Measurements from ENCODE around the gene GNA12.

The GNA12 gene, protein sequence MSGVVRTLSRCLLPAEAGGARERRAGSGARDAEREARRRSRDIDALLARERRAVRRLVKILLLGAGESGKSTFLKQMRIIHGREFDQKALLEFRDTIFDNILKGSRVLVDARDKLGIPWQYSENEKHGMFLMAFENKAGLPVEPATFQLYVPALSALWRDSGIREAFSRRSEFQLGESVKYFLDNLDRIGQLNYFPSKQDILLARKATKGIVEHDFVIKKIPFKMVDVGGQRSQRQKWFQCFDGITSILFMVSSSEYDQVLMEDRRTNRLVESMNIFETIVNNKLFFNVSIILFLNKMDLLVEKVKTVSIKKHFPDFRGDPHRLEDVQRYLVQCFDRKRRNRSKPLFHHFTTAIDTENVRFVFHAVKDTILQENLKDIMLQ

DNA sequence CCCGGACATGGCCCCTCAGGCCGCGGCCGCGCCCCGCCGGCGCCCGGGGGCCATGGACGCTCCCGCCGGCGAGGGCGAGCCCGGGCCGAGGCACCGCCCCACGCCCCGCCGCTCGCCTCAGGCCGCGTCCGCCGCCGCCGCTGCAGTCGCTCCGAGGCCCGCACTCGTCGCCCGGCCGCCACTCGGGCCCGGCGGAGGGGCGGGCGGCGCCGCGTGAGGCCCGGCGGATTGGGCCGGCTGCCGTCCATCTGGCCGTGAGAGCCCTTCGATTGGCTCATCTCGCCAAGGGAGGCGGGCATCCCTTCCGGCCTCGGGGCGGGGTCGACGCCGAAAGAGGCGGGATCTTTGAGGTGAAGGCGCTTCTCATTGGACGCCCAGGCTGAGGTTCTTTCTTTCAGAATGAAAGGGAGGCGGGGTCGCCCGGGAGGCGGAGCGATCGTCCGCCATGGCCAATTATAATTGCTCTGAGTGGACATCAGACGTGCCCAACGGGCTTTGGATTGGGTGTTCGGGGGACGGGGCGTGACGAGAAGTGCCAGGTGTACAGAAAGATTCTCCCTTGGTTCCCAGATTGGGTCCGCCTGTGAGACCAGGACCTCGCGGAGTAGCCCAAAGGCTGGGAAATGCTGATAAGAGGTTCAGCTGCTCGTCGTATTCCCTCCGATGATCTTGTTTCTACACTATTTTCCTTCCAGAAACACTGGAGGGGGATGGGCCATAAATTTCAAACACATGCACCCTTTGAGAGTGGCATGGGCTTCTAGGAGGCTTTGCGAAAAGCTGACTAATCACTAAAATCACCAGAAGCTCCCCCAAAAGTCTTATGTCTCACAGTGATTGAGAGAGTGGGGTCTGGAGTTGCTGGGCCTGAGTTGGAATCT lies at the start of gene GNA12:
GNA12 (minus strand) TSS at position 156 of the 881 bp plus-strand sequence; CDS start at position 9, 147 bp downstream.
- DNase-seq: peak; percentile 96

DNA sequence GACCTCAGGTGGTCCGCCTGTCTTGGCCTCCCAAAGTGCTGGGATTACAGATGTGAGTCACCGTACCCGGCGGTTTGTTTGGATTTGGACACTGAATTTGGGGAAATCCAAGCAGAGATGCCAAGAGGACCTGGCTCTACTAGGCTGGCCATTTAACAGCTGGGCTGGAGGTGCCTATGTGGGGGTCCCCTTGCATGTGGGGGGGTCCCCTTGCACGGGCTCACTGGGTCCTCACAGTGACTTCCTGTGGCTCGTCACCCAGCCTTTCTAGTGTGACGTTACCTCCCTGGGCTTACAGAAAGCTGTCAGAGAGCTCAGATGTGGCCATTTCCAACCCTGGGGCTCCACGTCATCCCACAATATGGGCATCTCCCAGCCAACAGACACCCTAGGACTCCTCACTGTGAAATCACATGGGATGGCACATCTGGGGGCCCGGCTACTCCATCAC lies 49.3 kb upstream of the GNA12 start:
- DNase-seq: no peak

DNA sequence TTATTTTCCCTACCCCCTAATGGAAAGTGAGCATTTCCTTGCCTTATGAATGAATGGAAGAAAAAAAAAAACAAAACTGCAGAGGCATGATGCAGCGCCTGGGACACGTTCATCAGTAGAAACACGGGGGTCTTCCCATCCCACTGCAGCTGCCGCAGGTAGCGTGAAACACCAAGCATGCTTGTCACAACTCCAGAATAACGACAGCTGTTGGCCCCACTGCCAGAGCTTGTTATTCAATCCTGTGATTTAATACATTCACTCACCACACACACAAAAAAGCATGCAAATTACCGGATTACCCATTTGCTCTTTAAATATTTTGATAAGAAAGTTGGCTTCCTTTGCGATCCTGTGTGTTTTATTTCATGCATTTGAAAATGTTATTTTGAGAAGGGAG lies 48.4 kb upstream of the GNA12 start:
- DNase-seq: no peak

DNA sequence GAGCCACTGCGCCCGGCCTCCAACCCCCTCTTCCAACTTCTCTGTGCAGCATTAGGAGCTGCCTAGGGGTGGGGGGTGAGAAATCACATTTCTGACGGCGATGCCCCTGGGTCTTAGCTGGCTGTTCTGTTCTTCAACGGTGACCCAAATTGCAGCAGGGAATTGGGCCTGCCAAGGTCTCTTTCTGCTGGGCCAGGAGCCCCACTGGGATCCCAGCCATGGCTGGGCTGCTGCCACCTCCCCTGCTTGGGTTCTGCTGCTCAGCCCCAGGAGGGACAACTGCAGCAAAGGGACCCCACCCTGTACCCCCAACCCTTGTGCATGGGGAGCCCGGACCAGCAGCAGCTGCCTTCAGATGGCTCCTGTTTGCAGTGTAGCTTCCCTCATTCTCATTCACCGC lies 43.7 kb upstream of the GNA12 start:
- DNase-seq: no peak

DNA sequence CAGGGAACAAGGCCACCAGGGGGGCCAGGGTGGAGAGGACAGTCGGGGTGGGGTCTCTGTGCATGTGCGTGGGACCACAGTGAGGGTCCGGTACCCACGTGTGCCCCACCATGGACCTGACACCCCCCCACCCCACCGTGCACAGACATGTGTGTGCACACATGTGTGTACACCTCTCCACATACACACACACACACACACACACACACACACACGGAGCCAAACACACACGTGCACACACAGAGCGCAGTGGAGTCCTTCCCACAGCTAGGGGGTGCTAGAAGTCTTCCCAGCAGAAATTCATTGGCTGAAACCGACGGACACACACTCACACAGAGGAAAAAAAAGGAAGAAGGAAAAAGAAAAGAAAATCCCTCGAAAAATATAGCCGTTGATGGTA lies 42.8 kb upstream of the GNA12 start:
- peak; percentile 72 for DNase-seq

DNA sequence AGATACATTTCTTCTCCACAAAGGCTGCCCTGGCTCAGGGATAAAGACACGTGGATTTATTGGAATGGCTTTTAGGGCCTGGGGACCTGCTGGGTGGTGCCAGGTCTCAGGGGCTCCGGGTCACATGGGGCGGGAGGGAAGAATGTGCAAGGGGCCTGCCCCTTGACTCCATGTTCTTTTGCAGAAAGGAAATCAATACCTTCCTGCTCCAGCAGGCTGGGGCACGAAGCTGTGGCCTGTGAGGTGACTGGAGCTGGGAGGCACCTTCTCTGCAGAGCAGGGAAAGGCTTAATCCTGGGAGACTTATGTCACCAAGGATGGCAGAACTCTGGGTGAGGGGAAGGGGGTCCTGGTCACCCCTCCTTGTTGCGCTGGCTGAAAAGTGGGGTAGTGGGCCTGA lies 42.3 kb upstream of the GNA12 start:
- DNase-seq: no peak

DNA sequence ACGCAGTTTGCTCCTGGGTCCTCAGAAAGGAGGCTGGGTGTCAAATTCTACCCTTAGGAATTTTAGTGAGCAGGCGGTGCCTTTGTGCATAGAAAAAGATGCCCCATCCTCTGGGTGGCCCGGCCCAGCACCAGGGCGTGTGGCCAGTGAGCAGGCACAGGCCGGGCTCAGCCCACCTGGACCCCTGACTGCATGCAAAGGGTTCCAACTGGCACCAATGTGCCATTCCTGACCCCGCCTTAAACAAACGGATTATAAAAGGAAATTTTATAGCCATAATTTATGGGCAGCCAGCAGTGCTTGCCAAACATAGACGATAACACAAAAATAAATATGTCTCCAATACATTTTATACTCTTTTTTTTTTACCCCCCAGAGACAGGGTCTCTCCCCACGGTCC lies 40.1 kb upstream of the GNA12 start:
- DNase-seq: no peak

DNA sequence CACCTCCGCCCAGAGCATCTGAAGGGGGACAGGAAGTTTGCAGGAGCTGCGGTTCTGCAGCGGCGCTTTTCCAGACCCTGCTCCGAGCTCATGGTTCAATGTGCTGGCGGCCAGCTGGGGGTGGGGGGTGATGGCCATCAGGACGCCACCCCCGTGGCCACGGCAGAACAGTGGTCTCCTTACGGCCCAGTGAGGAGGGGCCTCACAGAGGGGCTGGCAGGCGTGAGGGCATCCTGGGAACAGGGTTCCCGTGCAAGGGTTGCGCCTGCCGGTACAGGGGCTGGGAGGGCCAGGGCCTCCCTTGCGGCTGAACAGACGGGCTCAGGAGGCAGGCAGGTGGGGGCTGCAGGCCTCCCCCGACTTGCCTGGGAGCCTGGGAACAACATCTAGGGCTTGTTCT lies 39.0 kb upstream of the GNA12 start:
- no peak for DNase-seq

DNA sequence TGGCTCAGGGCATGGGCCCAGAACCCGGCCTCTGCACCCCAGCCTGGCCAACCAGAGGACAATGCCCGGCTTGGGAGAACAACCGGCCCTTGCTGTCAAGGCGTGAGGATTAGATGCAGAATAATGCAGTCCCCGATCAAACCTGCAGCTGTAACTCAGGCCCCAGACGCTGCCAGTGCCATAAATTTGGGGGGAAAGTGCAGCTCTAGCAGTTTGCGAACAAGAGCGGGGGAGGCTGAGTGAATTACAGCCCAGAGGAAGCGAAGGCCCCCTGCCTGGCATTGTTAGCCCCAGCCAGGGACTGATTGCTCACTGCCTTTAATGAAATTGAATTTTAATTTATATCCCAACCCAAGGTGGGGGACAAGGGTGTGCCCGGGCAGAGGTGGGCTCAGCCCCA lies 38.0 kb upstream of the GNA12 start:
- DNase-seq: no peak

DNA sequence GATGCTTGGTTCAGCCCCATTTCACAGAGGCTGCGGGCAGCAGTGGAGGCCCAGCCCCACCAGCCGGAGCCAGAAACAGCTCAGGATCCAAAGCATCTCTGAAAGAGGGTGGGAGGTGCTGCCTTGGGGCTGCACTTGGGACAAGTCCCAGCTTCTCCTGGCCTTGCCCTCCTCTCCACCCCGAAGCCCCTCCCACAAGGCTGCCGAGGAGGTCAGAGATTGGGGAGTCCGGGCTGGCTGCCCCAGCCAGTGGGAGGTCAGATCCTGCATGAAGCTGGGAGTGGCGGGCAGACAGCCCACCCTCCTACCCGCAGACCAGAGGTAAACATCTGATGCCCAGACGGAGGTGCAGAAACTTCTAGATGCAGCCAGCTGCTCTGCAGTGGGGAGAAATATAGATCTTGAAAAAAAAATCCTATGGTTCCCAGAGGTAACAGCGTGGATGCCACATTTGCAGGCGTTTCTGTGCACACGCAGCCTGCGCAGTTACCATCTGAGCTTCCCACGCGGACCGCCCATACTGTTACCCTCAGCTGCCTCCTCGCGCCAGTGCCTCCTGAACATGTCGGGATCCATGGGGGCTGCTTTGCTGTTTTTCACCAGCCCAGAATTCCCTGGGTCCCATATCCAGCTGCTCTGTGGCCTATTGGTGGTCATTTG lies 36.9 kb upstream of the GNA12 start:
- DNase-seq: no peak

DNA sequence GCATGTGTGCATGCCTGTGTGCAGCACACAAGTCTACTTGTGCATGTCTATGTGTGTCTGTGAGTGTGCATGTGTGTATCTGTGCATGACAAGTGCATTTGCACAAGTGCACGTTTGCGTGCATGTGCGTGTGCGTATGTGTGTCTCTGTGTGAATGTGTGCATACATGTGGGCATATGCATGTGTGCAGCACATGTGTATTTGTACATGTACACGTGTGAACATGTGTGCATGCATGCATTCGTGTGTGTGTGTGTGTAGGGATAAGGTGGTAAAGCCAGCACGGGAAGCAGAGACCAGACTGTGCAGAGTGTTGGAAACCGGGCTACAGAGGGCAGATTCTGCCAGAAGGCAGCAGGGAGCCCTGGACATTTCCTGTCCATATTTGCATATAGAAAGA lies 35.9 kb upstream of the GNA12 start:
- no peak for DNase-seq

DNA sequence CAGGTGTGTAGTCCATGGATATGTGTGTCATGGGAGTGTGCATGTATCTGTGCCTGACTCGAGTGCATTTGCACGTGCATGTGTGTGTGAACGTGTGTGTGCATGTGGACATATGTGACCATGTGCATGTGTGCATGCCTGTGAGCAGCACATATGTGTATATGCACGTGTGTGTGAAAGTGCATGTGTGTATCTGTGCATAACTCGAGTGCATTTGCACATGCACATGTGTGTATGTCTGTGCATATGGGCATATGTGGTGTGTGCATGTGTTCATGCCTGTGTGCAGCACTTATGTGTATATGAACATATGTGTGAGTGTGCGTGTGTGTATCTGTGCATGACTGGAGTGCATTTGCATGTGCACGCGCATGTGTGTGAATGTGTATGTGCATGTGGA lies 35.2 kb upstream of the GNA12 start:
- DNase-seq: no peak

DNA sequence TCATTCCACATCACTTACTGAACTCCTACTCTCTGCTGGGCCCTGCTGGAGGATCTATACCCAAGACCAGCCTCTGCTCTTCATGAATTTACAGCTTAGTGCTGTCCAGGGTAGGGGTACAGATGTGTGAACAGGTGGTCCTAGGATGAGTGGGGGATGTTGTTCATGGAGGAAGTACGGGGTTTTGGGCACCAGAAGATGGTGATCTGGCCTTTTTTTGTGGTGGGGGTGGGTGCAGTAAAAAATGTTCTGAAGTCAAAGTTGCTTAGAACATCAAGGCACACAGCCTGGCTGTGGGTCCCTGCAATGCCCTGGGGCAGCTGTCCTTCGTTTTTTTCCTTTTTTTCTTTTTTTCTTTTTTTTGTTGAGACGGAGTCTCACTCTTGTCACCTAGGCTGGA lies 34.2 kb upstream of the GNA12 start:
- DNase-seq: no peak

DNA sequence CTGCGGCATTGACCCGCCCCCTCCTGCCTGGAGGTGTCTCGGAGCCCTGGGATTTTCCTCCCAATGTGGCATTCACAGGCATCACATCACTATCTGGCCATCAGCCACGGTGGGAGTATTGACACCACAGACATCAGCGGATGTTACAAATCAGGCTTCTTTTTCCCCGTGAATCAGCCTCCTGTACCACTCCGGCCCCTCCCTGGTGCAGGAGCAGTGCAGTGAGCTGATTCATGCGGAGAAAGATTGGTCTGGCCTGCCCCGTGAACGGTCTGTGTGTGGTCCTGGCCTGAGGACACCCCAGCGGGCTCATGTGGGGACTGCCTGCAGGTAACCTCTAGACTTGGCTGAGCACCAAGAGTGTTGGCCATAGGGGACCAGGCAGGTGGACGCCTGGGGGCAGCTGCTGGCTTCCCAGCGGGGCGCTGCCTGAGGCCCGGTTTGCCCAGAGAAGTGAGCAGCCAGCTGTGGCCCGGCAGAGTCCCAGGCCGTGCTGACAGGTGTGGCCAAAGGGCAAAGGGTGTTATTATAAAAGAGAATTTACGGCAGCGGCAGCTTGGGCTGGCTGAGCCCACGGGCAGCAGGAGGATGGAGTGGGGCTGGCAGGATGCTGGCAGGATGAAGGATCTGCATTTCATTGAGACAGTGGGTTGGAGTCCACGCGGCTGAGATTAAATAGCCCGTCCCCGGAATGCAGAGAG lies 32.1 kb upstream of the GNA12 start:
- no peak for DNase-seq

DNA sequence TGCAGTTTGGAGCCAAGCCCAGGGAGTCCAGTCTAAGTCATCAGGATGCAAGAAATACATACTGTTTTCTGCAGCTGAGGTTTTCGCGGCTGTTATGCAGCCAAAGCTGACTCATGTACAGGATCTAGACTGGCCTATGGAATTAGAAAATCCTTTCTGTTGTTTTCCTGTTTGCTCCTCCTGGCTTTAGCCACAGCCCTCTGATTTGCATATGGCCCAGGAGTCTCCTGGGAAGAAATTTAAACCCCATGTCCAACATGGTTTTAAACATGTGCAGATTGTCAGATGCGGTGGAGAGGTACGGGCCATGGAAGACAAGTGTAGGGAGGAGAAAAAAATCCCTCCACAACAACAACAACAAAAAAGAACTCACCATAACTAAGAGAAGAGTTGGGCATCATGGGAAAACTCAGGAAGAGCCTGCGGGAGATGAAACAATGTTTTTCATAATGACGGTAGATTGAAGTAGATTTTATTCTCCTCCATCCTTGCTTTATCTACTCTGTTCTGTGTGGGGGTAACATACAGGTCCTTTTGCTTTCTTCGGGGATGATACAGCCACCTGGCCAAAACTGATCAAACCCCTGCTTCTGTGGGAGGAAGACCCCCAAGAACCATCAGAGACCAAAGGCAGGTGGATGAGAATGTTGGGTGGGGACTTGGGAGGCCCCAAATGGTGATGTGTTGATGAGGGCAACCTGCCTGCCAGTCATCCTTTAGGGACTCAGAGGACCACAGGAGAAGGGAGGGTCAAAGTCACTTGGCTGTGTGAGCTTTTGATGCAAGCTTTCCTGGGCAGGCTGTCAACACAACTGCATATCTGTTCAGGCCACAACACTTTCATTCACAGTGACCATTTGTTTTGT lies 29.8 kb upstream of the GNA12 start:
- peak; percentile 46 for DNase-seq

DNA sequence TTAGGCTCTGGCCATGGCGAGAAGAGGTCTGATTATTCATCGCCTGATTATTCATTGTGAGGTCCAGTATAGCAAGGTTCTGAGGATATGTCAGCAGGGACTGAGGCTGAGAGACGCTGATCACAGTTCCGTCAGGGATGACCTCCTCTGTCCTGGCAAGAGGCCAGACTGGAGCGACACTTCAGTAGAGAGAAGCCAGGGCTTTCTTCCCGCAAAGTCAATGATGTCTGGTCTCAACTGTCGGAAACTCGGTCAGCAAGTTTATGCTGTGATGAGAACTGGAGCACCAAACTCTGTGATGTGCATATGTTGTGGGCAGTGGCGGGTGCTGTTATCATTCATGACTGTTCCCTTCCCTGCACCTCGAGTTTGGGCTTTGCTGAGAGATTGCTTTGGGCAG lies 29.0 kb upstream of the GNA12 start:
- DNase-seq: peak; percentile 88

DNA sequence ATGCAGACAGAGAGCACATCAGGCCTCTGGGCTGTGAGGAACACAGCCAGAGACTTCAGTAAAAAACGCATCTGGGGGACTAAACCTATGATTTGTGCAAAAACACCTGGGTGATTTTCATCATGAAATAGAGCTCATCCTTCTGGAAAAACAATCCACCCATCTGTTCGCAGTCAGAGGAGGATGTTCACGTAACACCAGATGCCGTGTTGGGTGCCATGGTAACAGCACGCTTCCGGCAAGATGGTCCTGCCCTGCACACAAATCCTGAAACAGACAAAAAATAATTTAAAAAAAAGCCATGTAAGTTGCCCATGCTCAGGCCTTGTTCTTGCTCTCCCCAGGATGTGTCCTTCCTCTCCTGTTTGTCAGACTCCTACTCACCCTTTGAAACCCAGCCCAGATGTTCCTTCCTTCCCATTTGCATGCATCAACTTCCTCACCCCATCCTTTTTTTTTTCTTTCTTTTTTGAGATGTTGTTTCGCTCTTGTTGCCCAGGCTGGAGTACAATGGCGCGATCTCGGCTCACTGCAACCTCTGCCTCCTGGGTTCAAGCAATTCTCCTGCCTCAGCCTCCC lies 28.3 kb upstream of the GNA12 start:
- DNase-seq: no peak

DNA sequence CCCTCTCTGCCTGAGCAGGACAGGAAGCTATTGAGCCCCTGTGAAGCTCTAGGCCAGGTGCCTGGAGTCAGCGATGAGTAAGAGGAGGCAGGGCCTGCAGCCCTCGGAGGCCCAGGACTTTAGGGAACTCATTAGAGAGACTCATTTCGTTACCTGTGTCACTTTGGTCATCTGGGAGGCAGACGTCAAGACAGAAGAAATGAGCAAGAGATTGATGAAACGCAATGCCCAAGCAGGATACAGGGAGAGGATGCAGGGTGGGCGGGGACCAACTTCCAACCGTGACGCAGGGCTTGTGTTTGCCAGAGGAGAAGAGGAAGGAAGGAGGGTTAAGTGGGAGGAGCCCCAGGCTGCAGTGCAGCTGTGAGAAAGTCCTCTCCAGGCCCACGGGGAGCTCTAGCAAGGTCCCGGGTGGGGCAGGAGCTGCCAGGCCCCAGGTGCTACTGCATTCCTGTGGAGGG lies 26.4 kb upstream of the GNA12 start:
- peak; percentile 82 for DNase-seq

DNA sequence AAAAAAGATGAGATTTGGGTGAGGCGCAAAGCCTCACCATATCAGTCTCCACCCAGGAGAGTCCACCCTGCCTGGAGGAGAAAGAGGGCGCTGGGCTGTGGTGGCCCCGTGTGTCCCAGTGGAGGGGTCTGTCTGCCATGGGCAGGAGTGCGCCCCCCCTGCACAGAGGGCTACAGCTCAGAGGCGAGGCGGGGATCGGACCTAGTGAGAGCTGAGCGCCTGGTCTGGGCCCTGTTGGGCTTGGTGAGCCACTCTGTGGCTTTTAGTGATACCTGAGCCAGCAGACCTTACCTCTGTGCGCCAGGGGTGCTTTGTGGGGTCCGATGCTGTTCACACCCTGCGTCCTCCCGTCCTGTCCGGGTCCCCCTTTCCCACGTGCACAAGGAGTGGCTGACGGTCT lies 25.9 kb upstream of the GNA12 start:
- no peak for DNase-seq

DNA sequence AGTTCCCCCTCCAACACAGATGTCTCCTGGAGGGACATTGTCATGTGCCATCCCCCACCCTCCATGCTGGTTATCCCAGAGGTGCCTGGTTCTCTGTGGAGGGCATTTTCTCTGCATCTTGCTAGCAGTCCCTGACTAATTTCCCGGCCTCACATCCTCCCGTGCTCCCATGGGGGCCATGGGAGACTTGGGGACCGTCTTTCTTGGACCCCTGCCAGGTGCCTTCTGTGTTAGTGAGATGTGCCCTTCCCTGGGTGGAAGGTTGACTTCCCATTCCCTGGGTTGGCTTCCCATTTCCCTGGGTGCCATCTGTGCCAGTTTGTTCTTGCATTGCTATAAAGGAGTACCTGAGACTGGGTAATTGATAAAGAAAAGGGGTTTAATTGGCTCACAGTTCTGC lies 22.5 kb upstream of the GNA12 start:
- DNase-seq: no peak

DNA sequence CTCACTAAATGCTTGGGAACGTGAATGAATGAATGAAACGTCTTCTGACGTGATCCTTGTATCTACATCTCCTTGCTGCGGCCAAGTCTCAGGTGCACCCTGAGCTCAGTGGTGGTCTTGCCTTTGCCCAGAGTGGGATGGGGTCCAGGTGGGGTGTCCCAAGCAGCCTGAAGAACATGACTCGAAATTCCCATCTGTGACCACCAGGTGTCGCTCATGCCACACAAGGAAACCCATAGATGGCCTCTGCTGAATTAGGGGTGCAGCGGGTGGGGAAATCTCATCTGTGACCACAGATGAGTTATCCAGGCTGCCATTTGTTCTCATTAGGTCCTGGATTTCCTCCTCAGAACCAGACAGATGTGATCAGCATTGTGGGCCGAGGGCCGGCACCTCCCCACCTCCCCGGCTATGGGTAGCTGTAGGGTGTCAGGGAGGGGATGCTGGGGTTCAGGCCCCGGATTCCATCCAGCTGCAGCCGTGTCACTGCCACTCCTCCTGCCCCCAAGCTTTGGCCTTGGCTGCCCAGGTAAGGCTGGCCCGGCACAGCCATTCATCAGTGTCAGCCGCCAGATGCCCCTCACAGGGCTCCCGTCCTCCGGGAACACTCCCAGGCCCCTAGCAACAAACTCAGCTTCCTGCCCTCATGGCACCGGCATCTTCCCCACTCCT lies 21.0 kb upstream of the GNA12 start:
- DNase-seq: peak; percentile 37
